HFF-Myc (cell line): ENCODE measurements around the gene CENPVL3.

Experiments used
- DNase-seq: peaks from one replicate; pipeline ENCODE4 v3.0.0-alpha.2; 2011; ENCODE audit warnings: low read depth; ENCODE audit errors: extremely low read depth
- H3K4me3 ChIP-seq: replicated peaks from 2 replicates; pipeline ENCODE4 v1.5.1; 2011; ENCODE audit warnings: low read depth, mild to moderate bottlenecking, control low read depth, low read length
- CTCF ChIP-seq: IDR thresholded peaks from 2 replicates; pipeline ENCODE4 v1.5.1; 2012; ENCODE audit warnings: mild to moderate bottlenecking, low read depth, low read length, control low read depth; ENCODE audit errors: missing control alignments

The CENPVL3 gene

GRCh38 chrX:51608126-51608525 lies 10.6 kb downstream of the CENPVL3 start:
- DNase-seq, result no peak
- no peak for TF ChIP-seq CTCF
- H3K4me3 ChIP-seq, result no peak overlapping the region

DNA sequence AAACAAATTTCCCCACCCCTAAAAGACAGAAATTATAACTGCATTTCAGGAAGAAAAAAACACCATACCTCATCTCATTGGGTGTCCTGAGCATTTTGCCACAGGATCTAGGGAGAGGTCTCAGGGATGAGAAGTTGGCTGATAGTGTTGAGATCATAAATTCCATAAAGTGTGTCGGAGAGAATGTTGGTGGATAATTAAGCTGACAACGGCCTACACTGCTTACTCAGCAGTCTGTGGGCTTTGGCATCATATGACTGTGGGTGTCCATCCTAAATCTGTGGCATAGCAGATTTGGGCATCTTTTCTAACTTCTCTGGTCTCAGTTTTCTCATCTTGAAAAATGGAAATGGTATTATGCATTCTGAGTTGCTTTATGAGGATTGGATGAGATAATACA lies 12.3 kb downstream of the CENPVL3 start:
- H3K4me3 ChIP-seq, result no peak overlapping the region
- no peak for TF ChIP-seq CTCF
- no peak for DNase-seq

GRCh38 chrX:51598899-51599298 lies 19.8 kb downstream of the CENPVL3 start:
- TF ChIP-seq CTCF, result no peak
- no peak for DNase-seq
- no peak overlapping the region for H3K4me3 ChIP-seq

DNA sequence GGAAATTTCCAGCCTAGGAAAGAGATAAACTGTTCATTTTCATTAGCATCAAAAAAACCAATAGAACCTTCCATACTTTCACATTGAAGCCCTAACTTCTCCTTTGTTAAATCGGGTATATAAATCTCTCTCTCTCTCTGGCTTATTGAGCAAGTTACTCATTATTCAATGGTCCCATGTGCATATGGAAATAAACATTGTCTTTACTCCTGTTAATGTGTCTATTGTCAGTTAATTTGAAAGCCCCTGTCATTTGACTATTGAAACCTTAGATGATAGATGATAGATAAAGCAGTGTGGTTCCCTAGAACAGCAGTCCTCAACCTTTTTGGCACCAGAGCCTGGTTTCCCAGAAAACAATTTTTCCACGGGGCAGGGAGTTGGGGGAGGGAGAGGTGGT lies 46.8 kb downstream of the CENPVL3 start:
- H3K4me3 ChIP-seq, result no peak overlapping the region
- no peak for DNase-seq
- no peak for TF ChIP-seq CTCF

DNA sequence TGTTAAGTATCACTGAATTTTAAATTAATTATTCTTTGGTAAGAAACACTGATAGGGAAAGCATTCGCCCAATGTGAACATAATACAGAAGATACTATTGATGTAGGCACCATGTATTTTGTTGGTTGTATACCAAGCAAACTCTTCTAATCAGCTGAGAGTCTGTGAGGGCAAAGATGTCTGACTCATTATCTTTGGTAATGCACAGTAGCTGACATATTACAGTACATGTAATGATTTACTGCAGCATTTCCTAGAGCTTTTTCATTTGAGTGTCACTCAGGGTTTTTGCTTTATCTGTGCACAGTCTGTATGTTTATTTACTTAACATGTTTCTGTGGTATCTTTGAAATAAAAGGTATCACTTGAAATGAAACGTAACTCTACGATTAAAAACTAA lies 49.2 kb downstream of the CENPVL3 start:
- no peak overlapping the region for H3K4me3 ChIP-seq
- no peak for DNase-seq

GRCh38 chrX:51568586-51568985 lies 50.1 kb downstream of the CENPVL3 start:
- H3K4me3 ChIP-seq, result no peak overlapping the region
- DNase-seq, result peak; percentile 20
- TF ChIP-seq CTCF, result no peak

More for the DNA sequence above, 49.2 kb downstream of the CENPVL3 start:
- TF ChIP-seq CTCF, result no peak
